ENCODE measurements around the gene TBCD. TPM values are rescaled to one million over a fixed set of nuclear protein-coding genes. Genes with fewer than 3 reads are reported as not detected.
"Not testable (repeated sequence)": the region's sequence is repeated elsewhere in the genome, so short reads cannot be mapped to it uniquely, and the experiment has no call there.

Gene TBCD
- total RNA-seq, 1 experiment from 2014 or later = 173 TPM

GRCh38 chr17:82985428-82985805, 233.6 kb downstream of the TBCD start (continued):
- TF ChIP-seq, protein P1, sequence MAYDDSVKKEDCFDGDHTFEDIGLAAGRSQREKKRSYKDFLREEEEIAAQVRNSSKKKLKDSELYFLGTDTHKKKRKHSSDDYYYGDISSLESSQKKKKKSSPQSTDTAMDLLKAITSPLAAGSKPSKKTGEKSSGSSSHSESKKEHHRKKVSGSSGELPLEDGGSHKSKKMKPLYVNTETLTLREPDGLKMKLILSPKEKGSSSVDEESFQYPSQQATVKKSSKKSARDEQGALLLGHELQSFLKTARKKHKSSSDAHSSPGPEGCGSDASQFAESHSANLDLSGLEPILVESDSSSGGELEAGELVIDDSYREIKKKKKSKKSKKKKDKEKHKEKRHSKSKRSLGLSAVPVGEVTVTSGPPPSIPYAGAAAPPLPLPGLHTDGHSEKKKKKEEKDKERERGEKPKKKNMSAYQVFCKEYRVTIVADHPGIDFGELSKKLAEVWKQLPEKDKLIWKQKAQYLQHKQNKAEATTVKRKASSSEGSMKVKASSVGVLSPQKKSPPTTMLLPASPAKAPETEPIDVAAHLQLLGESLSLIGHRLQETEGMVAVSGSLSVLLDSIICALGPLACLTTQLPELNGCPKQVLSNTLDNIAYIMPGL (CRISPR knock-in tag; IDR thresholded peaks at IDR 0.05) = no peak
- TF ChIP-seq JUN (CRISPR knock-in tag; IDR thresholded peaks at IDR 0.05) = no peak
- no peak for TF ChIP-seq CBFB (CRISPR knock-in tag; IDR thresholded peaks at IDR 0.05; ENCODE audit: low read depth)
- TF ChIP-seq ZNF423 (CRISPR knock-in tag; IDR thresholded peaks at IDR 0.05) = no peak
- no peak for TF ChIP-seq ATF1 (CRISPR knock-in tag; IDR thresholded peaks at IDR 0.05)

GRCh38 chr17:82985973-82986372, 234.1 kb downstream of the TBCD start:
- CTCF ChIA-PET = interaction anchor here (0.9 to 1.0 kb wide), 2 partner anchors 23 to 24 kb away, joined by 3 read pairs; no protein-coding TSS in a partner anchor
- H3K4me1 Mint-ChIP-seq = peaks cover 32% of the 10 kb centered on the region
- no peak for TF ChIP-seq ZNF416 (CRISPR knock-in tag; IDR thresholded peaks at IDR 0.05)
- TF ChIP-seq, protein P2, sequence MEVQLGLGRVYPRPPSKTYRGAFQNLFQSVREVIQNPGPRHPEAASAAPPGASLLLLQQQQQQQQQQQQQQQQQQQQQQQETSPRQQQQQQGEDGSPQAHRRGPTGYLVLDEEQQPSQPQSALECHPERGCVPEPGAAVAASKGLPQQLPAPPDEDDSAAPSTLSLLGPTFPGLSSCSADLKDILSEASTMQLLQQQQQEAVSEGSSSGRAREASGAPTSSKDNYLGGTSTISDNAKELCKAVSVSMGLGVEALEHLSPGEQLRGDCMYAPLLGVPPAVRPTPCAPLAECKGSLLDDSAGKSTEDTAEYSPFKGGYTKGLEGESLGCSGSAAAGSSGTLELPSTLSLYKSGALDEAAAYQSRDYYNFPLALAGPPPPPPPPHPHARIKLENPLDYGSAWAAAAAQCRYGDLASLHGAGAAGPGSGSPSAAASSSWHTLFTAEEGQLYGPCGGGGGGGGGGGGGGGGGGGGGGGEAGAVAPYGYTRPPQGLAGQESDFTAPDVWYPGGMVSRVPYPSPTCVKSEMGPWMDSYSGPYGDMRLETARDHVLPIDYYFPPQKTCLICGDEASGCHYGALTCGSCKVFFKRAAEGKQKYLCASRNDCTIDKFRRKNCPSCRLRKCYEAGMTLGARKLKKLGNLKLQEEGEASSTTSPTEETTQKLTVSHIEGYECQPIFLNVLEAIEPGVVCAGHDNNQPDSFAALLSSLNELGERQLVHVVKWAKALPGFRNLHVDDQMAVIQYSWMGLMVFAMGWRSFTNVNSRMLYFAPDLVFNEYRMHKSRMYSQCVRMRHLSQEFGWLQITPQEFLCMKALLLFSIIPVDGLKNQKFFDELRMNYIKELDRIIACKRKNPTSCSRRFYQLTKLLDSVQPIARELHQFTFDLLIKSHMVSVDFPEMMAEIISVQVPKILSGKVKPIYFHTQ (CRISPR knock-in tag; IDR thresholded peaks at IDR 0.05) = no peak
- TF ChIP-seq NFATC4 (CRISPR knock-in tag; IDR thresholded peaks at IDR 0.05) = no peak
- TF ChIP-seq CBFB (CRISPR knock-in tag; IDR thresholded peaks at IDR 0.05; ENCODE audit: low read depth) = no peak
- TF ChIP-seq, protein P3, sequence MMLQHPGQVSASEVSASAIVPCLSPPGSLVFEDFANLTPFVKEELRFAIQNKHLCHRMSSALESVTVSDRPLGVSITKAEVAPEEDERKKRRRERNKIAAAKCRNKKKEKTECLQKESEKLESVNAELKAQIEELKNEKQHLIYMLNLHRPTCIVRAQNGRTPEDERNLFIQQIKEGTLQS (CRISPR knock-in tag; conservative IDR thresholded peaks at IDR 0.05) = no peak
- TF ChIP-seq, protein P4, sequence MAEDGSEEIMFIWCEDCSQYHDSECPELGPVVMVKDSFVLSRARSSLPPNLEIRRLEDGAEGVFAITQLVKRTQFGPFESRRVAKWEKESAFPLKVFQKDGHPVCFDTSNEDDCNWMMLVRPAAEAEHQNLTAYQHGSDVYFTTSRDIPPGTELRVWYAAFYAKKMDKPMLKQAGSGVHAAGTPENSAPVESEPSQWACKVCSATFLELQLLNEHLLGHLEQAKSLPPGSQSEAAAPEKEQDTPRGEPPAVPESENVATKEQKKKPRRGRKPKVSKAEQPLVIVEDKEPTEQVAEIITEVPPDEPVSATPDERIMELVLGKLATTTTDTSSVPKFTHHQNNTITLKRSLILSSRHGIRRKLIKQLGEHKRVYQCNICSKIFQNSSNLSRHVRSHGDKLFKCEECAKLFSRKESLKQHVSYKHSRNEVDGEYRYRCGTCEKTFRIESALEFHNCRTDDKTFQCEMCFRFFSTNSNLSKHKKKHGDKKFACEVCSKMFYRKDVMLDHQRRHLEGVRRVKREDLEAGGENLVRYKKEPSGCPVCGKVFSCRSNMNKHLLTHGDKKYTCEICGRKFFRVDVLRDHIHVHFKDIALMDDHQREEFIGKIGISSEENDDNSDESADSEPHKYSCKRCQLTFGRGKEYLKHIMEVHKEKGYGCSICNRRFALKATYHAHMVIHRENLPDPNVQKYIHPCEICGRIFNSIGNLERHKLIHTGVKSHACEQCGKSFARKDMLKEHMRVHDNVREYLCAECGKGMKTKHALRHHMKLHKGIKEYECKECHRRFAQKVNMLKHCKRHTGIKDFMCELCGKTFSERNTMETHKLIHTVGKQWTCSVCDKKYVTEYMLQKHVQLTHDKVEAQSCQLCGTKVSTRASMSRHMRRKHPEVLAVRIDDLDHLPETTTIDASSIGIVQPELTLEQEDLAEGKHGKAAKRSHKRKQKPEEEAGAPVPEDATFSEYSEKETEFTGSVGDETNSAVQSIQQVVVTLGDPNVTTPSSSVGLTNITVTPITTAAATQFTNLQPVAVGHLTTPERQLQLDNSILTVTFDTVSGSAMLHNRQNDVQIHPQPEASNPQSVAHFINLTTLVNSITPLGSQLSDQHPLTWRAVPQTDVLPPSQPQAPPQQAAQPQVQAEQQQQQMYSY (CRISPR knock-in tag; IDR thresholded peaks at IDR 0.05) = no peak
- TF ChIP-seq ZBTB21 (CRISPR knock-in tag; IDR thresholded peaks at IDR 0.05; ENCODE audit: borderline replicate concordance) = no peak
- TF ChIP-seq, protein P5, sequence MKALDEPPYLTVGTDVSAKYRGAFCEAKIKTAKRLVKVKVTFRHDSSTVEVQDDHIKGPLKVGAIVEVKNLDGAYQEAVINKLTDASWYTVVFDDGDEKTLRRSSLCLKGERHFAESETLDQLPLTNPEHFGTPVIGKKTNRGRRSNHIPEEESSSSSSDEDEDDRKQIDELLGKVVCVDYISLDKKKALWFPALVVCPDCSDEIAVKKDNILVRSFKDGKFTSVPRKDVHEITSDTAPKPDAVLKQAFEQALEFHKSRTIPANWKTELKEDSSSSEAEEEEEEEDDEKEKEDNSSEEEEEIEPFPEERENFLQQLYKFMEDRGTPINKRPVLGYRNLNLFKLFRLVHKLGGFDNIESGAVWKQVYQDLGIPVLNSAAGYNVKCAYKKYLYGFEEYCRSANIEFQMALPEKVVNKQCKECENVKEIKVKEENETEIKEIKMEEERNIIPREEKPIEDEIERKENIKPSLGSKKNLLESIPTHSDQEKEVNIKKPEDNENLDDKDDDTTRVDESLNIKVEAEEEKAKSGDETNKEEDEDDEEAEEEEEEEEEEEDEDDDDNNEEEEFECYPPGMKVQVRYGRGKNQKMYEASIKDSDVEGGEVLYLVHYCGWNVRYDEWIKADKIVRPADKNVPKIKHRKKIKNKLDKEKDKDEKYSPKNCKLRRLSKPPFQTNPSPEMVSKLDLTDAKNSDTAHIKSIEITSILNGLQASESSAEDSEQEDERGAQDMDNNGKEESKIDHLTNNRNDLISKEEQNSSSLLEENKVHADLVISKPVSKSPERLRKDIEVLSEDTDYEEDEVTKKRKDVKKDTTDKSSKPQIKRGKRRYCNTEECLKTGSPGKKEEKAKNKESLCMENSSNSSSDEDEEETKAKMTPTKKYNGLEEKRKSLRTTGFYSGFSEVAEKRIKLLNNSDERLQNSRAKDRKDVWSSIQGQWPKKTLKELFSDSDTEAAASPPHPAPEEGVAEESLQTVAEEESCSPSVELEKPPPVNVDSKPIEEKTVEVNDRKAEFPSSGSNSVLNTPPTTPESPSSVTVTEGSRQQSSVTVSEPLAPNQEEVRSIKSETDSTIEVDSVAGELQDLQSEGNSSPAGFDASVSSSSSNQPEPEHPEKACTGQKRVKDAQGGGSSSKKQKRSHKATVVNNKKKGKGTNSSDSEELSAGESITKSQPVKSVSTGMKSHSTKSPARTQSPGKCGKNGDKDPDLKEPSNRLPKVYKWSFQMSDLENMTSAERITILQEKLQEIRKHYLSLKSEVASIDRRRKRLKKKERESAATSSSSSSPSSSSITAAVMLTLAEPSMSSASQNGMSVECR (CRISPR knock-in tag; IDR thresholded peaks at IDR 0.05; ENCODE audit: borderline replicate concordance) = no peak
- TF ChIP-seq FOXP1 (CRISPR knock-in tag; IDR thresholded peaks at IDR 0.05; ENCODE audit: borderline replicate concordance) = no peak
- no peak for TF ChIP-seq ATF1 (CRISPR knock-in tag; IDR thresholded peaks at IDR 0.05)
- TF ChIP-seq ZNF263 (CRISPR knock-in tag; IDR thresholded peaks at IDR 0.05; ENCODE audit: low read depth) = no peak
- TF ChIP-seq ZNF423 (CRISPR knock-in tag; IDR thresholded peaks at IDR 0.05) = no peak
- TF ChIP-seq ETV6 (CRISPR knock-in tag; IDR thresholded peaks at IDR 0.05) = no peak
- no peak for TF ChIP-seq MLX (CRISPR knock-in tag; IDR thresholded peaks at IDR 0.05)
- TF ChIP-seq ZNF512 (CRISPR knock-in tag; IDR thresholded peaks at IDR 0.05; ENCODE audit: borderline replicate concordance) = no peak
- TF ChIP-seq NFE2L1 (CRISPR knock-in tag; IDR thresholded peaks at IDR 0.05) = no peak
- no peaks in the 10 kb centered on the region for H3K27me3 Mint-ChIP-seq (ENCODE audit: low read depth)
- DNase-seq (ENCODE audit: low spot score) (peak; percentile 49), ATAC-seq (peak; percentile 89)
- peaks cover 16% of the 10 kb centered on the region for H3K9me3 Mint-ChIP-seq
- peak overlapping the region; percentile 88 for H3K27ac Mint-ChIP-seq
- POLR2A ChIA-PET = interaction anchor here (0.5 kb wide), 1 partner anchor 195 kb away, joined by 3 read pairs; no protein-coding TSS in a partner anchor
- H3K4me3 Mint-ChIP-seq = no peak overlapping the region; the same call in 1 of the 2 replicates
- peaks cover 8% of the 10 kb centered on the region for H3K36me3 Mint-ChIP-seq

DNA sequence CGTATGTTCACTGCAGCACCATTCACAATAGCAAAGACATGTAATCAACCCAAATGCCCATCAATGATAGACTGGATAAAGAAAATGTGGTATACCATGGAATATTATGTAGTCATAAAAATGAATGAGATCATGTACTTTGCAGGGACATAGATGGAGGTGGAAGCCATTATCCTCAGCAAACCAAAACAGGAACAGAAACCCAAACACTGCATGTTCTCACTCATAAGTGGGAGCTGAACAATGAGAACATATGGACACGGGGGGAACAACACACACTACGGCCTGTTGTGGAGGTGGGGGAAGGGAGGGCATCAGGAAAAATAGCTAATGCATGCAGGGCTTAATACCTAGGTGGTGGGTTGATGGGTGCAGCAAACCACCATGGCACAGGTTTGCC, 237.2 kb downstream of the TBCD start:
- H3K4me1 Mint-ChIP-seq = peaks cover 24% of the 10 kb centered on the region
- peaks cover 17% of the 10 kb centered on the region for H3K36me3 Mint-ChIP-seq
- DNase-seq (ENCODE audit: low spot score); H3K4me3 Mint-ChIP-seq; ATAC-seq; H3K27ac Mint-ChIP-seq; H3K27me3 Mint-ChIP-seq (ENCODE audit: low read depth); CTCF ChIA-PET; POLR2A ChIA-PET: not testable (repeated sequence)
- H3K9me3 Mint-ChIP-seq = peaks cover 34% of the 10 kb centered on the region
